Liver (tissue), 9 donors: ENCODE measurements around the gene MPP3. TPM values are rescaled to one million over a fixed set of nuclear protein-coding genes. Genes with fewer than 3 reads are reported as not detected.
A peak's percentile ranks its signal among the peaks of the same experiment; 100 is the strongest.

Source experiments
- DNase-seq: peaks from one replicate; pipeline ENCODE4 v3.0.0-alpha.2; 2017; ENCODE audit warnings: low spot score
- H3K27ac ChIP-seq, 2 donors: one replicate each; pipeline ENCODE4 v1.7.0; 2013; ENCODE audit warnings: inconsistent platforms in 2 of 2, low read length in 2 of 2, control low read depth in 1 of 2, low read depth in 1 of 2, mild to moderate bottlenecking in 1 of 2
- H3K27me3 ChIP-seq, 4 donors: one replicate each; pipeline versions ENCODE4 v1.6.1 to v1.7.0; 2013; ENCODE audit warnings: low read length in 3 of 4, inconsistent platforms in 1 of 4, mild to moderate bottlenecking in 1 of 4, moderate library complexity in 1 of 4; ENCODE audit not compliant: control insufficient read depth in 4 of 4, insufficient read depth in 4 of 4
- H3K36me3 ChIP-seq, 4 donors: one replicate each; pipeline versions ENCODE4 v1.6.1 to v1.7.0; 2013; ENCODE audit warnings: low read length in 3 of 4, mild to moderate bottlenecking in 3 of 4, low read depth in 1 of 4, moderate library complexity in 1 of 4; ENCODE audit not compliant: control insufficient read depth in 4 of 4, insufficient read depth in 3 of 4
- H3K4me1 ChIP-seq, 4 donors: one replicate each; pipeline versions ENCODE4 v1.6.1 to v1.7.0; 2013; ENCODE audit warnings: low read length in 3 of 4, mild to moderate bottlenecking in 3 of 4, moderate library complexity in 1 of 4; ENCODE audit not compliant: control insufficient read depth in 4 of 4, insufficient read depth in 4 of 4
- H3K4me3 ChIP-seq, 3 donors: one replicate each; pipeline versions ENCODE4 v1.6.1 to v1.7.0; 2013; ENCODE audit warnings: low read length in 3 of 3, control low read depth in 1 of 3, low read depth in 1 of 3, mild to moderate bottlenecking in 1 of 3
- H3K9ac ChIP-seq, 2 donors: one replicate each; pipeline ENCODE4 v1.7.0; 2013; ENCODE audit warnings: low read length in 2 of 2, mild to moderate bottlenecking in 2 of 2, moderate library complexity in 2 of 2, control low read depth in 1 of 2, low read depth in 1 of 2
- H3K9me3 ChIP-seq, 4 donors: one replicate each; pipeline versions ENCODE4 v1.6.1 to v1.7.0; 2013; ENCODE audit warnings: low read length in 3 of 4; ENCODE audit not compliant: control insufficient read depth in 4 of 4
- ATF3 ChIP-seq: IDR thresholded peaks from 2 replicates; pipeline ENCODE4 v1.6.1; 2016; ENCODE audit warnings: antibody characterized with exemption
- EGR1 ChIP-seq, 2 donors: IDR thresholded peaks; 2 replicates each; pipeline ENCODE4 v1.6.1; 2016 to 2018; ENCODE audit warnings: antibody characterized with exemption in 2 of 2, low read depth in 2 of 2
- FOXA1 ChIP-seq: IDR thresholded peaks from 2 replicates; pipeline ENCODE4 v1.6.1; 2016; ENCODE audit warnings: antibody characterized with exemption
- FOXA2 ChIP-seq: IDR thresholded peaks from 2 replicates; pipeline ENCODE4 v1.6.1; 2016; ENCODE audit warnings: antibody characterized with exemption
- GABPA ChIP-seq, 2 donors: IDR thresholded peaks in 1 of 2; conservative IDR thresholded peaks in 1 of 2; 2 replicates each; pipeline ENCODE4 v1.6.1; 2016; ENCODE audit warnings: antibody characterized with exemption in 2 of 2, mild to moderate bottlenecking in 1 of 2, moderate library complexity in 1 of 2
- HNF4A ChIP-seq, 2 donors: conservative IDR thresholded peaks; 2 replicates each; pipeline ENCODE4 v1.6.1; 2016; ENCODE audit warnings: antibody characterized with exemption in 2 of 2, mild to moderate bottlenecking in 2 of 2
- JUND ChIP-seq, 2 donors: IDR thresholded peaks; 2 replicates each; pipeline ENCODE4 v1.6.1; 2016; ENCODE audit warnings: antibody characterized with exemption in 2 of 2
- RXRA ChIP-seq, 2 donors: IDR thresholded peaks; 2 replicates each; pipeline ENCODE4 v1.6.1; 2017 to 2018; ENCODE audit warnings: antibody characterized with exemption in 2 of 2, mild to moderate bottlenecking in 1 of 2
- SP1 ChIP-seq: IDR thresholded peaks from 2 replicates; pipeline ENCODE4 v1.6.1; 2018; ENCODE audit warnings: antibody characterized with exemption, mild to moderate bottlenecking
- TAF1 ChIP-seq: conservative IDR thresholded peaks from 2 replicates; pipeline ENCODE4 v1.6.1; 2016; ENCODE audit warnings: antibody characterized with exemption, mild to moderate bottlenecking
- YY1 ChIP-seq: IDR thresholded peaks from 2 replicates; pipeline ENCODE4 v1.6.1; 2016; ENCODE audit warnings: antibody characterized with exemption, mild to moderate bottlenecking
- ZBTB33 ChIP-seq: IDR thresholded peaks from 2 replicates; pipeline ENCODE4 v1.6.1; 2016; ENCODE audit warnings: antibody characterized with exemption
- WGBS: extraction: QIAGEN DNeasy Blood & Tissue Kit; methylation state at CpG from one replicate; pipeline ENCODE4 v1.1.7; 2013; 5-methylcytosine and 5-hydroxymethylcytosine counted together
- polyA plus RNA-seq, 2 donors: library from polyadenylated mRNA; stranded (reverse) in 1 of 2; unstranded in 1 of 2; fragments of 200-250 nt in 1 of 2; fragments of >200 nt in 1 of 2; fragmentation: Nextera tagmentation in 1 of 2; extraction: Ambion mirVana in 1 of 2; gene quantifications; one replicate each; pipeline versions ENCODE4 v1.2.1 to v1.2.3, GENCODE V29; 2013 to 2015
- total RNA-seq, 2 donors: library from RNA; depleted of rRNA; stranded (reverse); fragments of >200 nt; gene quantifications; one replicate each; pipeline ENCODE4 v1.2.3, GENCODE V29; 2014
- TF ChIP-seq, protein P1 (sequence below): IDR thresholded peaks from 2 replicates; pipeline ENCODE4 v1.6.1; 2016; ENCODE audit warnings: antibody characterized with exemption, mild to moderate bottlenecking
- donor health status: healthy.
- donor health status: healthy.
- donor health status: healthy.
- donor health status: healthy.
- donor health status: healthy.

Gene MPP3
- total and polyA plus RNA-seq, 4 donors, result 0.23 to 1.3 (median 0.72) TPM

DNA sequence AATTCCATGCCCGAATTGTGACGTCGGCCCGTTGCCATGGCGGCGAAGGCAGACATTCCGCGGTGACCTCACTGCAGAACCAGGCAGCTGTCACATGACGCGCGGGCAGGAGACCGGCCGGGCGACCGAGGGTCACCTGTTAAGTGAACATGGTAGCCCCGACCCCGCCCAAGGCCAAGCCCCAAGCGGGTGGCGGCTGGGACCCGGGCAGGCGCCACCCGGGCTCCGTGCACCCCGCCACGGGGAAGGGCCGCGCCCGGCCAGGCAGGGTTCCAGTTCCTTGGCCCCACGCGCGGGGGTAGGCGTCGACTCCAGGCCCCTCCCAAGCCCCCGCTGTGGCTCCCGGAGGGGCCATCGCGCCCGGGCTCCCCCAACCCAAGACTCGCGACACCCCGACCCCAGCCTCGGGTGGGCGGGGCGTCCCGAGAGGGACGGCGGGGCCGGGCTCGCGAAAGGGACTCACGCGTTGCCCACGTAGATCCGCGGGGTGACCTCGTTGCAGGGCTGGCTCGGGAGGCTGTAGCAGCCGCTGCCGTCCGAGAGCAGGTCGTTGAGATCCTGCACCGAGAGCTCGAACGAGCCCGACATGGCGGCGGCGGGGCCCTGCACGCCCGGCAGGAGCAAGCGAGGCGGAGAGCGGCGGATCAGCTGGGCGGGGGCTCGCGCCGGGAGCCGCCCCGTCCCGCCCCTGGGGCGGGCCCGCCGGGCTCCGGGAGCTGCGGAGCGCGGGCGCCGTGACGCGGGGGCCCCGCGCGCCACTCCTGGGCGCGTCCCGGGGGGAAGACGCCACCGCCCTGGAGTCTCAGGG is 54.4 kb downstream of the MPP3 start, which contains the start of gene DUSP3:
Gene DUSP3, minus strand, starts transcription at position 641 of the 808 bp plus-strand sequence. Its CDS starts 53 bp downstream, at position 588.
- DNase-seq, result peak; percentile 79
- Histone ChIP-seq H3K4me3 (peak within 1 kb of the TSS; percentile 68 to 77 (median 69)), H3K27ac (peak within 1 kb of the TSS; percentile 96 to 98), H3K9me3 (no peaks in the 10 kb centered on the region), H3K27me3 (no peaks in the 10 kb centered on the region), H3K9ac (peak within 1 kb of the TSS; percentile 68 to 78), H3K4me1 (peaks cover 10 to 50% (median 42%) of the 10 kb centered on the region in 4 donors), H3K36me3 (peaks cover 0 to 5% (median 2%) of the 10 kb centered on the region in 4 donors)
- TF ChIP-seq YY1 (peak; percentile 93), FOXA1 (no peak), ATF3 (peak; percentile 64), EGR1 (IDR thresholded peaks at IDR 0.05; ENCODE audit: low read depth in 2 of 2) (no peak), JUND (IDR thresholded peaks at IDR 0.05) (peak; percentile 81 to 84), SP1 (peak; percentile 33), GABPA (IDR thresholded peaks at IDR 0.05 in 1 of 2, conservative IDR thresholded peaks at IDR 0.05 in 1 of 2) (peak in 1 of 2 donors; percentile 11), RXRA (IDR thresholded peaks at IDR 0.05) (peak; percentile 31 to 64), HNF4A (conservative IDR thresholded peaks at IDR 0.05) (peak in 1 of 2 donors; percentile 61)
- TF ChIP-seq, protein P1, sequence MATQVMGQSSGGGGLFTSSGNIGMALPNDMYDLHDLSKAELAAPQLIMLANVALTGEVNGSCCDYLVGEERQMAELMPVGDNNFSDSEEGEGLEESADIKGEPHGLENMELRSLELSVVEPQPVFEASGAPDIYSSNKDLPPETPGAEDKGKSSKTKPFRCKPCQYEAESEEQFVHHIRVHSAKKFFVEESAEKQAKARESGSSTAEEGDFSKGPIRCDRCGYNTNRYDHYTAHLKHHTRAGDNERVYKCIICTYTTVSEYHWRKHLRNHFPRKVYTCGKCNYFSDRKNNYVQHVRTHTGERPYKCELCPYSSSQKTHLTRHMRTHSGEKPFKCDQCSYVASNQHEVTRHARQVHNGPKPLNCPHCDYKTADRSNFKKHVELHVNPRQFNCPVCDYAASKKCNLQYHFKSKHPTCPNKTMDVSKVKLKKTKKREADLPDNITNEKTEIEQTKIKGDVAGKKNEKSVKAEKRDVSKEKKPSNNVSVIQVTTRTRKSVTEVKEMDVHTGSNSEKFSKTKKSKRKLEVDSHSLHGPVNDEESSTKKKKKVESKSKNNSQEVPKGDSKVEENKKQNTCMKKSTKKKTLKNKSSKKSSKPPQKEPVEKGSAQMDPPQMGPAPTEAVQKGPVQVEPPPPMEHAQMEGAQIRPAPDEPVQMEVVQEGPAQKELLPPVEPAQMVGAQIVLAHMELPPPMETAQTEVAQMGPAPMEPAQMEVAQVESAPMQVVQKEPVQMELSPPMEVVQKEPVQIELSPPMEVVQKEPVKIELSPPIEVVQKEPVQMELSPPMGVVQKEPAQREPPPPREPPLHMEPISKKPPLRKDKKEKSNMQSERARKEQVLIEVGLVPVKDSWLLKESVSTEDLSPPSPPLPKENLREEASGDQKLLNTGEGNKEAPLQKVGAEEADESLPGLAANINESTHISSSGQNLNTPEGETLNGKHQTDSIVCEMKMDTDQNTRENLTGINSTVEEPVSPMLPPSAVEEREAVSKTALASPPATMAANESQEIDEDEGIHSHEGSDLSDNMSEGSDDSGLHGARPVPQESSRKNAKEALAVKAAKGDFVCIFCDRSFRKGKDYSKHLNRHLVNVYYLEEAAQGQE, result peak; percentile 69
- under 1% methylated on average over 100 of the region's 100 CpGs for WGBS

GRCh38 chr17:43774304-43775250 is 58.4 kb downstream of the MPP3 start:
- Histone ChIP-seq H3K36me3 (peaks cover 0 to 18% (median 12%) of the 10 kb centered on the region in 4 donors), H3K27me3 (no peaks in the 10 kb centered on the region), H3K9ac (no peak overlapping the region), H3K27ac (peak overlapping the region in 1 of 2 donors; percentile 1), H3K4me1 (peaks cover 21 to 65% (median 60%) of the 10 kb centered on the region in 4 donors), H3K9me3 (no peaks in the 10 kb centered on the region), H3K4me3 (no peak overlapping the region)
- WGBS, result 68% methylated on average over 16 of the region's 16 CpGs
- TF ChIP-seq ZBTB33 (no peak), HNF4A (conservative IDR thresholded peaks at IDR 0.05) (no peak), TAF1 (no peak), YY1 (no peak), ATF3 (no peak), RXRA (IDR thresholded peaks at IDR 0.05) (peak; percentile 71 to 87), FOXA2 (no peak)
- TF ChIP-seq, protein P1, result no peak
- no peak for DNase-seq
